Body of pancreas (tissue), 4 donors: Measurements from ENCODE around the gene SYF2. TPM values are rescaled to one million over a fixed set of nuclear protein-coding genes. Genes with fewer than 3 reads are reported as not detected.
"Not testable (repeated sequence)": the region's sequence is repeated elsewhere in the genome, so short reads cannot be mapped to it uniquely, and the experiment has no call there.

Source experiments
- ATAC-seq: fragments of 150-250 bp; one replicate; pipeline ENCODE4 v1.9.1; 2016
- DNase-seq, 4 donors: peaks; one replicate each; pipeline ENCODE4 v3.0.0-alpha.2; 2019
- H3K27ac ChIP-seq, 4 donors: fragments of 200-600 bp; sonication (generic); 1 replicate in 3 of 4; 2 replicates in 1 of 4; pipeline versions ENCODE4 v1.5.1 to v1.6.1; 2016 to 2019; ENCODE audit warnings: mild to moderate bottlenecking in 1 of 4, mixed read lengths in 1 of 4, moderate library complexity in 1 of 4
- H3K27me3 ChIP-seq, 2 donors: fragments of 200-600 bp; sonication (generic); one replicate each; pipeline ENCODE4 v1.6.0; 2016; ENCODE audit warnings: mild to moderate bottlenecking in 1 of 2
- H3K36me3 ChIP-seq, 2 donors: fragments of 200-600 bp; sonication (generic); replicated peaks in 1 of 2; 2 replicates each; pipeline ENCODE4 v1.5.1; 2016; ENCODE audit warnings: low read depth in 2 of 2; ENCODE audit not compliant: insufficient read depth in 1 of 2
- H3K4me1 ChIP-seq: fragments of 200-600 bp; sonication (generic); one replicate; pipeline ENCODE4 v1.6.0; 2016
- H3K4me3 ChIP-seq, 2 donors: fragments of 200-600 bp; sonication (generic); 1 replicate in 1 of 2; 2 replicates in 1 of 2; pipeline ENCODE4 v1.5.1; 2016 to 2019
- H3K9me3 ChIP-seq, 3 donors: fragments of 200-600 bp; sonication (generic); 1 replicate in 2 of 3; 2 replicates in 1 of 3; pipeline ENCODE4 v1.5.1; 2016
- CTCF ChIP-seq, 7 experiments: fragments of 450-650 bp in 4 of 7; fragments of 200-600 bp in 3 of 7; sonication (generic) in 3 of 7; IDR thresholded peaks; one replicate each; pipeline ENCODE4 v1.5.1; 2016 to 2019; ENCODE audit warnings: antibody characterized with exemption in 7 of 7
- POLR2A ChIP-seq, 3 donors: fragments of 450-650 bp; IDR thresholded peaks; one replicate each; pipeline ENCODE4 v1.6.1; 2016; ENCODE audit warnings: antibody characterized with exemption in 3 of 3, mild to moderate bottlenecking in 2 of 3
- WGBS, 2 donors: methylation state at CpG; one replicate each; pipeline ENCODE4 v1.1.5; 2017; 5-methylcytosine and 5-hydroxymethylcytosine counted together
- intact Hi-C: fragments of 100-400 bp; cut with DNase I; formaldehyde crosslinking; loops from one replicate; pipeline ENCODE4 v1.15.1; 2023
- total RNA-seq, 2 donors: library from RNA; depleted of rRNA; stranded (reverse); fragments of >200 nt; gene quantifications; one replicate each; pipeline ENCODE4 v1.1.0, GENCODE V29; 2016

SYF2 gene
- 10 to 100 TPM; 25.7 to 48.5 TPM for total RNA-seq

GRCh38 chr1:25232027-25232865 is at the start of gene SYF2:
SYF2 (minus strand) TSS chr1:25232502; CDS start chr1:25232467, 35 bp downstream.
- DNase-seq, result peak; percentile 79 to 92 (median 85)
- Histone ChIP-seq H3K4me3 (peak within 1 kb of the TSS; percentile 64 to 81), H3K27ac (peak within 1 kb of the TSS; percentile 47 to 88 (median 67)), H3K4me1 (peaks cover 14% of the 10 kb centered on the region), H3K36me3 (peaks cover 0 to 13% of the 10 kb centered on the region in 2 donors), H3K27me3 (no peaks in the 10 kb centered on the region), H3K9me3 (no peaks in the 10 kb centered on the region)
- intact Hi-C loops, result no loop called here
- TF ChIP-seq CTCF (IDR thresholded peaks at IDR 0.05) (no peak), POLR2A (IDR thresholded peaks at IDR 0.05) (peak in 2 of 3 donors; percentile 70 to 74)
- peak; percentile 91 for ATAC-seq
- WGBS, 2 donors, result 0% methylated on average over 30 to 54 of the region's 54 CpGs

- H3K36me3 ChIP-seq, H3K4me1 ChIP-seq, intact Hi-C loops, H3K9me3 ChIP-seq, H3K27me3 ChIP-seq, DNase-seq, H3K27ac ChIP-seq, H3K4me3 ChIP-seq, ATAC-seq: not testable (repeated sequence)
- WGBS, 2 donors, result 52 to 69% methylated on average over 3 to 4 of the region's 5 CpGs
These were observed 47.4 kb upstream of the SYF2 start for GRCh38 chr1:25279693-25280111.

- H3K36me3 ChIP-seq, H3K4me3 ChIP-seq, ATAC-seq, DNase-seq, intact Hi-C loops, H3K27me3 ChIP-seq, H3K27ac ChIP-seq, H3K9me3 ChIP-seq, H3K4me1 ChIP-seq: not testable (repeated sequence)
- 62 to 75% methylated on average over 2 to 4 of the region's 8 CpGs for WGBS, 2 donors
These were observed 46.5 kb upstream of the SYF2 start for GRCh38 chr1:25278790-25279189.

- H3K9me3 ChIP-seq, ATAC-seq, H3K4me1 ChIP-seq, H3K36me3 ChIP-seq, intact Hi-C loops, H3K27ac ChIP-seq, DNase-seq, H3K4me3 ChIP-seq, H3K27me3 ChIP-seq: not testable (repeated sequence)
- 52 to 58% methylated on average over 2 of the region's 2 CpGs for WGBS, 2 donors
These were observed 46.1 kb upstream of the SYF2 start for GRCh38 chr1:25278358-25278757.

GRCh38 chr1:25277295-25277694 is 45.0 kb upstream of the SYF2 start:
- H3K4me3 ChIP-seq, ATAC-seq, H3K27ac ChIP-seq, DNase-seq, H3K4me1 ChIP-seq, H3K27me3 ChIP-seq, H3K36me3 ChIP-seq, intact Hi-C loops, H3K9me3 ChIP-seq: not testable (repeated sequence)
- 67% methylated on average over 1 of the region's 1 CpG; no CpG with 5 or more reads in 1 of the 2 donors for WGBS, 2 donors

GRCh38 chr1:25275648-25276047 is 43.3 kb upstream of the SYF2 start:
- ATAC-seq, H3K4me1 ChIP-seq, DNase-seq, H3K9me3 ChIP-seq, H3K27me3 ChIP-seq, H3K4me3 ChIP-seq, H3K36me3 ChIP-seq, intact Hi-C loops, H3K27ac ChIP-seq: not testable (repeated sequence)
- whole genome bisulfite sequencing, 2 donors, result 45 to 50% methylated on average over 4 of the region's 4 CpGs

GRCh38 chr1:25272238-25272637 is 39.9 kb upstream of the SYF2 start, which contains the start of gene RHD:
RHD (plus strand) TSS chr1:25272509; CDS start chr1:25272548, 39 bp downstream.
- H3K4me1 ChIP-seq, H3K9me3 ChIP-seq, H3K27ac ChIP-seq, DNase-seq, H3K36me3 ChIP-seq, ATAC-seq, H3K27me3 ChIP-seq, intact Hi-C loops, H3K4me3 ChIP-seq: not testable (repeated sequence)
- WGBS, 2 donors, result 84 to 87% methylated on average over 6 to 8 of the region's 8 CpGs

- 35 to 36% methylated on average over 12 to 14 of the region's 14 CpGs for WGBS, 2 donors
- DNase-seq, intact Hi-C loops, H3K4me1 ChIP-seq, H3K36me3 ChIP-seq, H3K9me3 ChIP-seq, ATAC-seq, H3K4me3 ChIP-seq, H3K27me3 ChIP-seq: not testable (repeated sequence)
- peak overlapping the region in 2 of 4 donors; percentile 85 to 93 for H3K27ac ChIP-seq
These were observed 36.0 kb upstream of the SYF2 start for GRCh38 chr1:25268143-25268760.
